Measurements from ENCODE around the gene ZNF292.
"Not testable (repeated sequence)": the region's sequence is repeated elsewhere in the genome, so short reads cannot be mapped to it uniquely, and the experiment has no call there.

The ZNF292 gene

DNA sequence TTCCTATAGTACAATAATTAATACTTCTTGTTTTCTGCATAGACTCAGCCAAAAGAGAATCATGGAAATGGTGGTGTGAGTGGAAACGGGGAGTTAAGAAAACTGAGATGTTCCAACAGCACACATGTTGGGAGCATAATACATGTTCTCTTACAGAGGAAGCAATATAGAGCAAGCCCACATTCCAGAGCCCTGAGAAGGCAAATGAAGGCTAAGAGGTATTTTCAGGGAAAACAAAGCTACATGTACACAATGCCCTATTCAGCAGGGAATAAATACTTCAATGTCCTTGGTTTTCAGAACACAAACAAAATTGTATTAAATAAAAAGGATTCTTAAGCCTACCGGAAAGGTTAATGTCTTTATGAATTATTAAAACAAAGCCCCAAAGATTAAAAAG, 131.9 kb downstream of the ZNF292 start:
- DNase-seq = no peak
- Histone ChIP-seq H3K27ac (ENCODE audit: insufficient read depth in 1 of 2, low read depth in 1 of 2, low read length in 2 of 2, poor library complexity in 1 of 2, severe bottlenecking in 2 of 2) (no peak overlapping the region), H3K4me1 (ENCODE audit: control extremely low read depth in 1 of 4, control insufficient read depth in 4 of 4, insufficient read depth in 4 of 4, low read length in 3 of 4) (peaks cover 0 to 5% (median 0%) of the 10 kb centered on the region in 4 experiments), H3K36me3 (ENCODE audit: control insufficient read depth in 4 of 4, insufficient read depth in 4 of 4, low read length in 3 of 4) (no peaks in the 10 kb centered on the region), H3K27me3 (replicated peaks in 2 of 5; ENCODE audit: control insufficient read depth in 4 of 5, insufficient read depth in 5 of 5, low read length in 4 of 5) (no peaks in the 10 kb centered on the region), H3K4me3 (ENCODE audit: control insufficient read depth in 1 of 7, extremely low read depth in 1 of 7, insufficient read depth in 4 of 7, low read depth in 2 of 7, low read length in 6 of 7) (no peak overlapping the region), H3K9me3 (ENCODE audit: control extremely low read depth in 1 of 5, control insufficient read depth in 4 of 5, insufficient read depth in 2 of 5, low read depth in 1 of 5, low read length in 4 of 5) (no peaks in the 10 kb centered on the region)
- ChIA-PET CTCF (no interaction called here), POLR2A (no interaction called here)
- WGBS (ENCODE audit: insufficient coverage) = no CpG with 5 or more reads among the region's 2 CpGs

DNA sequence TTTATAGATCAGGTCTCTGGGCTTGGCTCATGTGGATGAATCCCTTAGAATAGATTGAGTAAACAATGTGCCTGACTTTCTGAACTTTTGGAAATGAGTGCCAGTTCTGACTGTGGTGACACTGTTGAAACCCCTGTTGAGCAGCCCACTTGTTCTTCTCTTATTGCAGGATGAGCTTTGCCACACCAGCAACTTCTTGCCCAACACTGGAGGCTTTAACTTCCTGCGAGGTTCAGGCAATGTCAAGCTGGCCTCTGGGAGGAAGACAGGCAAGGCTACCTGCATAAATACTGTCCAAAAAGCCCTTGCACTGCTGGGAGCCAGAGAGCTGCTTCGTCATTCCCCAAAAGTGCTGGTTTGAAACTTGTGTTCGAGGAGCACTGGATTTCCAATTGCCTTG, 134.2 kb downstream of the ZNF292 start:
- no peak for DNase-seq
- Histone ChIP-seq H3K27me3 (replicated peaks in 2 of 5; ENCODE audit: control insufficient read depth in 4 of 5, insufficient read depth in 5 of 5, low read length in 4 of 5) (no peaks in the 10 kb centered on the region), H3K36me3 (ENCODE audit: control insufficient read depth in 4 of 4, insufficient read depth in 4 of 4, low read length in 3 of 4) (no peaks in the 10 kb centered on the region), H3K4me3 (ENCODE audit: control insufficient read depth in 1 of 7, extremely low read depth in 1 of 7, insufficient read depth in 4 of 7, low read depth in 2 of 7, low read length in 6 of 7) (no peak overlapping the region), H3K4me1 (ENCODE audit: control extremely low read depth in 1 of 4, control insufficient read depth in 4 of 4, insufficient read depth in 4 of 4, low read length in 3 of 4) (peaks cover 0 to 5% (median 0%) of the 10 kb centered on the region in 4 experiments), H3K27ac (ENCODE audit: insufficient read depth in 1 of 2, low read depth in 1 of 2, low read length in 2 of 2, poor library complexity in 1 of 2, severe bottlenecking in 2 of 2) (no peak overlapping the region), H3K9me3 (ENCODE audit: control extremely low read depth in 1 of 5, control insufficient read depth in 4 of 5, insufficient read depth in 2 of 5, low read depth in 1 of 5, low read length in 4 of 5) (no peaks in the 10 kb centered on the region)
- WGBS (ENCODE audit: insufficient coverage) = 87% methylated on average over 3 of the region's 3 CpGs
- ChIA-PET POLR2A (no interaction called here), CTCF (no interaction called here)

DNA sequence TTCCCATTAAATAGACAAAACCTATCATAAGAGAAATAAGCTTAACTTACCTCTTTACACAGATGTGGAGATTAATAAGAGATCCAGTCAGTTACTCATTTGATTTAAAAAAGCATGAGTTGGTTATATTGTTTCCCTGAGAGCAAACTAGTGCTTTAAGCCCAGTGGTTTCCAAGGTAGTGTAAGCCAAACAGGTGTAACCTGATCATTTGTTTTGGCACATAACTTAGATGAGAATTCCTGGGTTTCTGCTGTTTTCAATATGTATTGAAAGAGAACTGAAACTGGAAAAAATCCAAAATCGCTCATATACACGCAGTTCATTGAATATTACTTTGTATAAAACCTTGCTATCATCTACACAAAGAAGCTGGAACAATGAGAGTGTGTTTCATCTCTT, 136.5 kb downstream of the ZNF292 start:
- Histone ChIP-seq H3K4me3 (ENCODE audit: control insufficient read depth in 1 of 7, extremely low read depth in 1 of 7, insufficient read depth in 4 of 7, low read depth in 2 of 7, low read length in 6 of 7) (no peak overlapping the region), H3K9me3 (ENCODE audit: control extremely low read depth in 1 of 5, control insufficient read depth in 4 of 5, insufficient read depth in 2 of 5, low read depth in 1 of 5, low read length in 4 of 5) (no peaks in the 10 kb centered on the region), H3K27me3 (replicated peaks in 2 of 5; ENCODE audit: control insufficient read depth in 4 of 5, insufficient read depth in 5 of 5, low read length in 4 of 5) (no peaks in the 10 kb centered on the region), H3K27ac (ENCODE audit: insufficient read depth in 1 of 2, low read depth in 1 of 2, low read length in 2 of 2, poor library complexity in 1 of 2, severe bottlenecking in 2 of 2) (no peak overlapping the region), H3K4me1 (ENCODE audit: control extremely low read depth in 1 of 4, control insufficient read depth in 4 of 4, insufficient read depth in 4 of 4, low read length in 3 of 4) (peaks cover 0 to 5% (median 0%) of the 10 kb centered on the region in 4 experiments), H3K36me3 (ENCODE audit: control insufficient read depth in 4 of 4, insufficient read depth in 4 of 4, low read length in 3 of 4) (no peaks in the 10 kb centered on the region)
- CTCF ChIA-PET = interaction anchor here (0.9 to 1.4 kb wide), 3 partner anchors 8 to 216 kb away, joined by 3 to 4 read pairs (median 3); no protein-coding TSS in a partner anchor
- POLR2A ChIA-PET = no interaction called here
- no CpG with 5 or more reads among the region's 2 CpGs for WGBS (ENCODE audit: insufficient coverage)
- no peak for DNase-seq

DNA sequence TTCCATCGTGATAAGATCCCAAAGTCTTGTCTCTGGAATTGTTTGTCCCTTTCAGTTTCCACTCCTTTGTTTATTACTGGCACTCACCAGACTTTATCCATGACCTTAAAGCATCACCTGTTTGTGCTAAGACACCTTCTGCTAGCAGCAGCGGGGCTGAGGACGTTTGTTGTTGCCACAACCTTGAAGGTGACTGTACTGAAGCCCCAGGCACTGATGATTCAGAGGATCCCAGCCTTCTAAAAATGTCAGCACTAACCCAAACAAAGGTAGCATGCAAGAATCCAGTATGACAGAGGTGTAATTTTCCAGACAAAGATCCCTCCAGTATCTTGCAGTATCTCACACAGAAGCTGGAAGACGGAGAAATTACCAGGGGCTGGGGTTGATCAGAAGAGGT, 138.2 kb downstream of the ZNF292 start:
- no peaks in the 10 kb centered on the region for H3K9me3 ChIP-seq (ENCODE audit: control extremely low read depth in 1 of 5, control insufficient read depth in 4 of 5, insufficient read depth in 2 of 5, low read depth in 1 of 5, low read length in 4 of 5)
- WGBS (ENCODE audit: insufficient coverage) = 97% methylated on average over 3 of the region's 4 CpGs

DNA sequence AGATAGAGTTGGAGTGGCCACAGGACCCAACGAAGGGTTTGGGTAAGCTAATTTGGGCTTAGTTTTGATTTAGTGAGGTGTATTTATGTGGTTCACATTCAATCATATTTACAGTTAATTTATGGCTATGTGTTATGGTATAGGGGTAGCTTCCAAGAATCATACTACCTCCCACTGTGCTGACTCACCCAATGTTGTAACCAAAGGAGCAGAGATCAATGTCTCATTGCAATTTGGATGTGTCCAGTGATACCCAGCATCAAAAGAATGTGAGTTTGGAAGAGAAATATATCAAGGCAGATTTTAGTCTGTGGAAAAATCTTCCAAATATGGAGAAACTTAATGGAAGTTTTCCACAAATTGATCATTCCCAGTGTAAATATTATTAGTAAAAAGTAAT, 141.8 kb downstream of the ZNF292 start:
- Histone ChIP-seq H3K36me3 (ENCODE audit: control insufficient read depth in 4 of 4, insufficient read depth in 4 of 4, low read length in 3 of 4) (no peaks in the 10 kb centered on the region), H3K4me3 (ENCODE audit: control insufficient read depth in 1 of 7, extremely low read depth in 1 of 7, insufficient read depth in 4 of 7, low read depth in 2 of 7, low read length in 6 of 7) (no peak overlapping the region), H3K27ac (ENCODE audit: insufficient read depth in 1 of 2, low read depth in 1 of 2, low read length in 2 of 2, poor library complexity in 1 of 2, severe bottlenecking in 2 of 2) (no peak overlapping the region), H3K27me3 (replicated peaks in 2 of 5; ENCODE audit: control insufficient read depth in 4 of 5, insufficient read depth in 5 of 5, low read length in 4 of 5) (peaks cover 0 to 2% (median 0%) of the 10 kb centered on the region in 5 experiments), H3K9me3 (ENCODE audit: control extremely low read depth in 1 of 5, control insufficient read depth in 4 of 5, insufficient read depth in 2 of 5, low read depth in 1 of 5, low read length in 4 of 5) (no peaks in the 10 kb centered on the region), H3K4me1 (ENCODE audit: control extremely low read depth in 1 of 4, control insufficient read depth in 4 of 4, insufficient read depth in 4 of 4, low read length in 3 of 4) (no peaks in the 10 kb centered on the region)
- POLR2A ChIA-PET = no interaction called here
- CTCF ChIA-PET = no interaction called here
- no CpG with 5 or more reads among the region's 1 CpG for WGBS (ENCODE audit: insufficient coverage)
- DNase-seq = no peak

More for the DNA sequence above, 138.2 kb downstream of the ZNF292 start:
- ChIA-PET CTCF (interaction anchor here (1.1 kb wide), 1 partner anchor 25 kb away, joined by 3 read pairs; no protein-coding TSS in a partner anchor), POLR2A (no interaction called here)
- no peak overlapping the region for H3K4me3 ChIP-seq (ENCODE audit: control insufficient read depth in 1 of 7, extremely low read depth in 1 of 7, insufficient read depth in 4 of 7, low read depth in 2 of 7, low read length in 6 of 7)
- H3K27me3 ChIP-seq (replicated peaks in 2 of 5; ENCODE audit: control insufficient read depth in 4 of 5, insufficient read depth in 5 of 5, low read length in 4 of 5) = peaks cover 0 to 2% (median 0%) of the 10 kb centered on the region in 5 experiments
- DNase-seq = no peak
- H3K36me3 ChIP-seq (ENCODE audit: control insufficient read depth in 4 of 4, insufficient read depth in 4 of 4, low read length in 3 of 4) = no peaks in the 10 kb centered on the region
- peaks cover 0 to 4% (median 0%) of the 10 kb centered on the region in 4 experiments for H3K4me1 ChIP-seq (ENCODE audit: control extremely low read depth in 1 of 4, control insufficient read depth in 4 of 4, insufficient read depth in 4 of 4, low read length in 3 of 4)
- H3K27ac ChIP-seq (ENCODE audit: insufficient read depth in 1 of 2, low read depth in 1 of 2, low read length in 2 of 2, poor library complexity in 1 of 2, severe bottlenecking in 2 of 2) = no peak overlapping the region

DNA sequence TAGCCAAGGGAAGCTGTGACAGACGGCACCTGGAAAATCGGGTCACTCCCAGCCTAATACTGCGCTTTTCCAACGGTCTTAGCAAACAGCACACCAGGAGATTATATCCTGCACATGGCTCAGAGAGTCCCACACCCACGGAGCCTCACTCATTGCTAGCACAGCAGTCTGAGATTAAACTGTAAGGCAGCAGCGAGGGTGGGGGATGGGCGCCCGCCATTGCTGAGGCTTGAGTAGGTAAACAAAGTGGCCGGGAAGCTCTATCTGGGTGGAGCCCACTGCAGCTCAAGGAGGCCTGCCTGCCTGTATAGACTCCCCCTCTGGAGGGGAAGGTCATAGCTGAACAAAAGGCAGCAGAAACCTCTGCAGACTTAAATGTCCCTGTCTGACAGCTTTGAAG, 145.9 kb downstream of the ZNF292 start:
- CTCF ChIA-PET; POLR2A ChIA-PET; H3K9me3 ChIP-seq (ENCODE audit: control extremely low read depth in 1 of 5, control insufficient read depth in 4 of 5, insufficient read depth in 2 of 5, low read depth in 1 of 5, low read length in 4 of 5); H3K27ac ChIP-seq (ENCODE audit: insufficient read depth in 1 of 2, low read depth in 1 of 2, low read length in 2 of 2, poor library complexity in 1 of 2, severe bottlenecking in 2 of 2); H3K36me3 ChIP-seq (ENCODE audit: control insufficient read depth in 4 of 4, insufficient read depth in 4 of 4, low read length in 3 of 4); H3K27me3 ChIP-seq (replicated peaks in 2 of 5; ENCODE audit: control insufficient read depth in 4 of 5, insufficient read depth in 5 of 5, low read length in 4 of 5); DNase-seq; H3K4me1 ChIP-seq (ENCODE audit: control extremely low read depth in 1 of 4, control insufficient read depth in 4 of 4, insufficient read depth in 4 of 4, low read length in 3 of 4); H3K4me3 ChIP-seq (ENCODE audit: control insufficient read depth in 1 of 7, extremely low read depth in 1 of 7, insufficient read depth in 4 of 7, low read depth in 2 of 7, low read length in 6 of 7): not testable (repeated sequence)
- WGBS (ENCODE audit: insufficient coverage) = 86% methylated on average over 9 of the region's 9 CpGs

DNA sequence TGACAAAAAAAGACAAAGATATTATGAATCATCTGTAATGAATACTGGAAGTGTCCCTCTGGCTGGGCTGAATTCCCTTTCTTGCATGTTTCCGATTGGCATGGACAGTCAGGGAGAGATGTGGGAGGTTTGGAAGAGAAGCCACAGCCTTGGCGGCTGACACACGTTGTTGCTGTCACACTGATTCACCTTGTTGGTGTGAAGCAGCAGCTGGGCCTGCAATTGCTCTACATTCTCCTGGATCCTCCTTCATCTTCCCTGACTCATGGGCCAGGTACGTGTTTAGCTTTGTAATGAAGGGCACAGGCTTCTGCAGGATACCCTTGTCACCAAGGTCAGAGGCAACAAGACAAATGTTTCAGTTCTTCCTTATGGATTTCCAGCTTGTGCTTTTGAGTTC, 153.6 kb downstream of the ZNF292 start:
- Histone ChIP-seq H3K4me1 (ENCODE audit: control extremely low read depth in 1 of 4, control insufficient read depth in 4 of 4, insufficient read depth in 4 of 4, low read length in 3 of 4) (no peaks in the 10 kb centered on the region), H3K9me3 (ENCODE audit: control extremely low read depth in 1 of 5, control insufficient read depth in 4 of 5, insufficient read depth in 2 of 5, low read depth in 1 of 5, low read length in 4 of 5) (peaks cover 0 to 2% (median 0%) of the 10 kb centered on the region in 5 experiments), H3K4me3 (ENCODE audit: control insufficient read depth in 1 of 7, extremely low read depth in 1 of 7, insufficient read depth in 4 of 7, low read depth in 2 of 7, low read length in 6 of 7) (no peak overlapping the region), H3K27ac (ENCODE audit: insufficient read depth in 1 of 2, low read depth in 1 of 2, low read length in 2 of 2, poor library complexity in 1 of 2, severe bottlenecking in 2 of 2) (no peak overlapping the region), H3K27me3 (replicated peaks in 2 of 5; ENCODE audit: control insufficient read depth in 4 of 5, insufficient read depth in 5 of 5, low read length in 4 of 5) (peaks cover 0 to 8% (median 0%) of the 10 kb centered on the region in 5 experiments), H3K36me3 (ENCODE audit: control insufficient read depth in 4 of 4, insufficient read depth in 4 of 4, low read length in 3 of 4) (no peaks in the 10 kb centered on the region)
- CTCF ChIA-PET = no interaction called here
- WGBS (ENCODE audit: insufficient coverage) = 83% methylated on average over 4 of the region's 4 CpGs
- POLR2A ChIA-PET = no interaction called here
- DNase-seq = no peak

All from common myeloid progenitor, CD34-positive (primary cell).